ENCODE data around the gene GPR25.
A peak's percentile ranks its signal among the peaks of the same experiment; 100 is the strongest.

GPR25 gene

DNA sequence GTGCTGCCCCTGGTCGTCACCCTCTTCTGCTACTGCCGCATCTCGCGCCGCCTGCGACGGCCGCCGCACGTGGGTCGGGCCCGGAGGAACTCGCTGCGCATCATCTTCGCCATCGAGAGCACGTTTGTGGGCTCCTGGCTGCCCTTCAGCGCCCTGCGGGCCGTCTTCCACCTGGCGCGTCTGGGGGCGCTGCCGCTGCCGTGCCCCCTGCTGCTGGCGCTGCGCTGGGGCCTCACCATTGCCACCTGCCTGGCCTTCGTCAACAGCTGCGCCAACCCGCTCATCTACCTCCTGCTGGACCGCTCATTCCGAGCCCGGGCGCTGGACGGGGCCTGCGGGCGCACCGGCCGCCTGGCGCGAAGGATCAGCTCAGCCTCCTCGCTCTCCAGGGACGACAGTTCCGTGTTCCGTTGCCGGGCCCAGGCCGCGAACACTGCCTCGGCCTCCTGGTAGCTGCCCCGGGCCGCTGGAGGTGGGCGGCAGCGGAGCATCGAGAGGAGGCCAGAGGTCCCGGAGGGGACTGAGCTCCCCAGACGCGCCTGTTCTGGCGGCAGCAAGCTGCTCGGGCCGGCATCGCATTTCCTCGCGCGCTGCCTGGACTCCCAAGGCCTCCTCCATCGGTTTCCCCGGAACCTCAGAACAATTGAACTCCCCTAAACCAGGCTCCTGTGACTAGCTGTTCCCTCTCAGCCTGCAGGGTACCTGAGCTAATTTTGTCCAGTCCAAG, 1.1 kb downstream of the GPR25 start:
- DNase-seq: peak; percentile 69

- DNase-seq: peak; percentile 56
These were observed 1.9 kb downstream of the GPR25 start for GRCh38 chr1:200874694-200875093.

GRCh38 chr1:200875416-200875815, 2.6 kb downstream of the GPR25 start:
- peak; percentile 50 for DNase-seq

DNA sequence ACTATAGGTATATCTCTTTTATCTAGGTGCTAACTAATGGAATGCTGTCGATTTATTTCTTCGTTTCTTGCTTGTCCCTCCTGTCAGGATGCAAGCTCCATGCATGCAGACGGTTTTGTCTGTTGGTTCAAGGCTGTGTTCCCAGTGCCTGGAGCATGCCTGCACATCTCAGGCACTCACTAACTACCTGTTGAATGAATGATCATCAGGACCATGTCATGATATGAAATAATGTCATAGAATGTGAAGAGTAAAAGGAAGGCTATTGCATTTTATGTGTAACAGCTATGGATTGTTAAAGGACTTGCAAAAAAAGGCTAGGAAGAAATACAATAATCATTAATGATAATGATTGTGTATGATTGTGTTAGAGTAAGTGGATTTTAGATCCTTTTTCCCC, 4.2 kb downstream of the GPR25 start:
- peak; percentile 49 for DNase-seq

DNA sequence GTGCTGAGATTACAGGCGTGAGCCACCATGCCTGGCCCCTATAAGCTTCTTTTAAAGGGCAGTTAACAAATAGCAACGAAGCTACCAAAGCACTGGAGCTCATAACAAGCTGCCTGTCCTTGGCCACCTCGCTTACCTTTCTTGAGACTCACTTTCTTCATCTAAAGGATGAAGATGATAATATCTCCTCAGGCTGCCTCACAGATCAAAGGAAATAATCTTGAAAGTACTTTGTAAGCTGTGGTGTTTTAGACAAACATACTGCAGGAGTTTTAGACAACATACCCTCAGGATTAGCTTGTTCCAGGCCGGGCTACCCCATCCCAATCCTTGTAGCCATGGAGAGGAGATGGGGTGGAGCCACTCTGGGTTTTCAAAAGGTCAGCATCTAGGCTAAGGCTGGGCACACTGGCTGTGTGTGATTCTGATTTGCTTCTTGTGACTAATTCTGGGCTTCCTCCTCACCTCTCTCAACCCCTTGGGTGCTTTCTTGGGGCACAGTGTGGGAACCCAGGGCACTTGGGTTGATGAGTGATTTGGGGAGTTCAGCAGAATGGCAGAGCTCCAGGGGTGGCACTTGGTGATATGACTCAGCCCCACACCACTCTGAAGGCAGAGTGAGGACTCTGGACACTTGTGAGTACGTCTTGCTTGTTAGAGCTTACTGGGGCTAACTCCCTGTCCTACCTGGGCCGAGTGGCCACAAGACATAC, 5.2 kb downstream of the GPR25 start:
- peak; percentile 69 for DNase-seq

DNA sequence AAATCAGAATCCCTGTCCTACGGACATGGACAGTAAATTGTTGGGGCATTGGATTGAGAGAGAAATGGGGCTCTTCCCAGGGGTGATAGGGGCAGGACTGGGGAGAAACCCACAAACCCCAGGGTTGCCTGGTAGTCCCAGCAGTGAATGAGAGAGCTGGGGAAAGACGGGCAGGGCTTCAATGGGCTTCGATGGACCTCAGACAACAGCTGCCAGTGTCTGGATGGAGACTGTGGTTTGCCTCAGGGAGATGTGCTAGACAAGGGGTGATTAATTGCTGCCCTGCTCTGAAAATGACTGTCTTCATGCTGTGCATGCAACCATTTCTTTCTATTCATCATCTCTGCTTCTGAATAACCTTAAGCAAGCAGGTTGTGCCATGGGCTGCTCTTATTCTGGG, 7.4 kb downstream of the GPR25 start:
- peak; percentile 68 for DNase-seq

GRCh38 chr1:200883118-200883517, 10.3 kb downstream of the GPR25 start:
- peak; percentile 47 for DNase-seq

DNA sequence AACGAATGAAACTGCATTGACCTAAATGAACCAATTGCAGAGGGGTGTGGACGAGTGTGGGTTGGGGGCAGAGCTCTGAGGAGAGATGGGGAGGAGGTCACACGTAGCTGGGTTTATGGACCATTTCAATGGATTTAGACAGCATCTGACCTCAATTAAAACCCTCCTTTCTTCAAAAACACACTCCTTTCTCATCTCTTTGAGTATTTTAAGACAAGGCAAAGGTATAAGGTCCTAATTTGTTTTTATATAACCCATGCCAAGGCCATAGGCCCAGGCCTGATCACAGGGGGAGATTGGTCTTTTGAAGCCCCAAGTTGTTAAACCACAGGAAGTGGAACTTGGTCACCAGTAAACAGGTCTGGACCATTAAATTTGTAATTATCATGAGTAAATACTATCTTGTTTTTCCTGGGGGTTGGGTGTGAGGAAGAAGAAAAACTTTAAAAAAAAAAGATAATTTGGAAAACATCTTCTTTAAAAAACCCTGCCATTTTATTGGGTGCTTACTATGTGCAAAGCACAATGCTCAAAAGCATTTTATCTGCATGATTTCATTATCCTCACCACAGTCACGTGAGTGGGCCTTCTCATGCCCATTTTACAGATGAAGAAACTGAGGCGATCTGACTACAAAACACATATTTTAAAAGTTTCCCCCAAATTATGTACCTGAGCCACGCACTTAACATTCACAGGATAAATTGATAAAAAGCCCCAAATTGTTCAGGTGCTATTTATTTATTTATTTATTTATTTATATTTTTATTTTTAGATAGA, 13.0 kb downstream of the GPR25 start:
- DNase-seq: no peak

DNA sequence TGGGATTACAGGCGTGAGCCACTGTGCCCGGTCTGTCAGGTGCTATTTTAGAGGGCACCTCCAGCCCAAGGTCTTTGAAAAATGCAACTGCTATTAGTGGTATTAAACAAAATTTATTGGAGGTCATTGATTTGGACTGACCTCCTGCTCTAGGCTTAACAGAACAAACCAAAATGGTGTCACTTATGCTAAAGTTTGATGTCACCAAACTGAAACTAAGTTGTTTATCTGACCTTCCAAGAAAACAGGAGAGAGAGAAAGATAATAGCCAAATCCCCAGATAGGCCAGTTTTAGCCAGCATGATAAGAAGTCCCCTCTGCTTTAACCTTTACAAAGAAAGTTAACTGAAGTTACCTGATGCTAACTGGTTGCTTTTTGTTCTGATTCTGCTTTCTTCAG, 13.8 kb downstream of the GPR25 start:
- DNase-seq: no peak

- no peak for DNase-seq
These were observed 14.3 kb downstream of the GPR25 start for GRCh38 chr1:200887036-200887435.

DNA sequence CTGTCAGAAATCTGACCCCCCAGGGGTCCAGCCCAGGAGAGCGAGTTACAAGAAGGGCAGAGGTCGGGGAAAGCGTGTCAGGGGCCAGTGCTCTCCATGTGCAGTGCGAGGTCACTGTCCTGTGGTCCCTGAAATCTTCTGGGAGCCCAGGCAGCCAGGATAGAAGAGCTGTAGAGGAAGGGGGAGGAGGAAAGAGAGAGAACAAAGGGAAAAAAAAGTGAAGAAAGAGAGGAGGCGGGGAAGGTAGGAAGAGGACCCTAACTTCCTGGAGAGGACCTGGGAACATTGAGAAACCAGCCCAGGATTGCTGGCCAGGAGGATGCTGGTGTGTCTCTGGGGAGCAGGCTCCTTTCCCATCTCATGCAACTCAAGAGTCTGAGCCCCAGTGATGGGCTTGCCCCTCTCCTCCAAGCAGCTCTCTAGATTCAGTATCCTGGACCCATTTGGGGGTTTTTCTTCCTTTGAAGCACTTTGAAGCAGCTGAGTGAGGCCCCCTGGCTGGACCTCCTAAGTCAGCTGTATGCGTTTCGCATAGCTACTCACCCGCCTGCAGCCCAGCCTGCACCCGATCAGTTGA, 15.1 kb downstream of the GPR25 start:
- DNase-seq: no peak

DNA sequence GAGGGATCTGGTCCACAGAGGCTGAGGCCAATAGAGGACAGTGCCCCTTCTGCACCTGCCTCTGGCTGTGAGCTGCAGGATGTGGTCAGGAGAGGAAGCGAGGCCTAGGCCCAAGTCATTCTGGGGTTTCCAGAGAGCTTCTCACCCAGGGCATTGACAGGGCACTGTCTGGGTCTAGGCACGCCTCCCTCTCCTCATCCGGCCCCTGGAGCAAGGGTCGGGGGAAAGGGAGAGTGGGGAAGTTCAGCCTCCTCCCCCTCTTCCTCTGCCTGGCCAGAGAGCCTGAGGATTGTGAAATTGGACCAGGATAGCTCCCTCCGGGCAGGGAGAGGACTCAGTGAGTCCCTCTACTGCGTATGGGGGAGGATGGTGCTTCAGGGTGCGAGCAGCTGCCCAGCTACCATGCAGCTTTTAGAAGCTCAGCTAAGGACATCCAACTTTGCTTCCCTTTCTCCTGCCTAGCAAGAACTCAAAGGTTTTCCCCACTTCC, 15.6 kb downstream of the GPR25 start:
- peak; percentile 83 for DNase-seq

DNA sequence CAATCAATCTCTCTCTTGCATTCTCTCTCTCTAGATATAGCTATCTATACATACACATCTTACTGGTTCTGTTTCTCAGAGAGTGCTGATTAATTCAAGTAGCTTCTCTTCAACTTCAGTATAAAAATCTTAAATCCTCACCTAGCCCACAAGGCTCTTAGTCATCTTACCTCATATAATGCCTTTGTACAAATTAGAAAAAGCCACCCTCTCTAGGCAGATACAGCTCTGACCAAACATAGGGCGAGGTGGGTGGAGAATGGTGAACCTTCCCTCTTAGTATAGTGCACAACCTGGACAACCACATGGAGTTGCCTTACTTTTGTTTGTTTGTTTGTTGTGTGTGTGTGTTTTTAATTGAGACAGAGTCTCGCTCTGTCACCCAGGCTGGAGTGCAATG, 16.8 kb downstream of the GPR25 start:
- no peak for DNase-seq

- no peak for DNase-seq
These were observed 17.2 kb downstream of the GPR25 start for GRCh38 chr1:200890027-200890426.

GRCh38 chr1:200890818-200891773, 18.3 kb downstream of the GPR25 start:
- DNase-seq: no peak

- no peak for DNase-seq
These were observed 19.0 kb downstream of the GPR25 start for GRCh38 chr1:200891774-200892157.

- no peak for DNase-seq
These were observed 19.8 kb downstream of the GPR25 start for GRCh38 chr1:200892546-200892945.

- no peak for DNase-seq
These were observed 20.2 kb downstream of the GPR25 start for GRCh38 chr1:200892958-200893357.

DNA sequence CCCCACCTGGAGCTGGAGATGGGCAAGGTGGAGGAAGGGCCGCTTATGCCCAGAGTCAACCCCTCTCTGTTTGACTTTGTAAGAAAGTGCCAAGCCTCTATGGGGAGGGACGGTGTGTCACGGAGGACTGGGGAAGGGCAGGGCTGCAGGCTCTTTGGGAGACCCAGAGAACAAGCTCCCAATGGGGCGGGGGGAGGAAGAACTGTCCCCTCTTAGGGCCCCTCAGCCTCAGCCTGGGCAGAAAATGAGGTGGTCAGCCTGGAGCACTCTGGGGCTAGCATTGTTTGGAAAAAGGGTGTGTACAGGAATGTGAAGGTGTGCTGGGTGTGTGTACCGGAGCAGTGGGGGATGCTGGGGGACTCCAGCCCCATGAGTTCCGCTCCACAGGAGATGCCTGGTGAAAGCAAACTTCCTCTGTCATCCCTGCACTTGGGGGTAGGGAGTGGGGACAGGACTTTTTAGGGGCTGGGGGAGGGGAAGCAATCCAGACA, 20.7 kb downstream of the GPR25 start:
- no peak for DNase-seq

DNA sequence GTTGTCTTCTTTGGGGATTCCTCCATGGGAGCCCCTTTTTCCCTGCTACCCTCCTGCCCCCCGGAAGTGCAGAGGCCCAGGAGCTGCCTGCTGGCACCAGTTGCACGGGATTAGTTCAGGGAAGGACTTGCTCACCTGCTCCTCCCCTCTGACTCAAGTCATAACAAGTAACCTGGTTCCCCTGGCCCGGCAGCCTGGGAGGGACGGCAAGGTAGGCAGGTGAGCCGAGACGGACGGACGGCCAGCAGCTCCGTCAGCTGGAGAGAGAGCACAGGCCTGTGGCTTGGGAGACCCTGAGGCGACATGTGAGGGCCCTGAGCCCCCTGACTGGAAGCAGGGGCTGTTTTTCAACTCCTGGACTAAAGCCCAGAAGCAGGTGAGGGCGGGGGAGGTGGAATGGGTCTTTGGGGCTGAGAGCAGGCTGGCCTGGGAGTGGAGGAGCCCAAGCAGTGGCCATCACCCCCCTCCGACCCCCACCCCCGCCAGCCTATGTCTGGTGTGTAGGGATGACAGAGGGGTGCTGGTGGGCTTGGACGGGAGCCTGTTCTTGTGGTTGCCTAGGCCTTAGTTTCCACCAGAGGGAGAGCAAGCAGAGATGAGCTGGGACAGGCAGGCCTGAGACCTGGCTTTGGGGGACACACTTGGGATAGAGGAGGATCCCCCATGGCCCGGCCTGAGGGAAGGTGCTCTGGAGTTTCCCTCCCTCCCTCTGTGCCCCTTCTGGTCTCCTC, 22.1 kb downstream of the GPR25 start, which contains the start of gene INAVA:
Gene INAVA (plus strand): TSS at position 189 of the 731 bp plus-strand sequence. CDS start 3,501 bp downstream, outside the sequence.
- DNase-seq: no peak

- no peak for DNase-seq
These were observed 22.6 kb downstream of the GPR25 start for GRCh38 chr1:200895443-200895789.
